Mucosa of stomach (tissue), 1 donor: Measurements from ENCODE around the gene DEFB121.
"Not testable (repeated sequence)": the region's sequence is repeated elsewhere in the genome, so short reads cannot be mapped to it uniquely, and the experiment has no call there.

Experiments
- H3K27me3 ChIP-seq: one replicate; pipeline ENCODE4 v1.7.0; 2013; ENCODE audit warnings: mild to moderate bottlenecking, low read length; ENCODE audit not compliant: control insufficient read depth, insufficient read depth
- H3K36me3 ChIP-seq: one replicate; pipeline ENCODE4 v1.7.0; 2013; ENCODE audit warnings: low read length; ENCODE audit not compliant: control insufficient read depth, insufficient read depth
- H3K4me1 ChIP-seq: one replicate; pipeline ENCODE4 v1.7.0; 2013; ENCODE audit warnings: mild to moderate bottlenecking, low read length; ENCODE audit not compliant: control insufficient read depth, insufficient read depth
- H3K4me3 ChIP-seq: one replicate; pipeline ENCODE4 v1.7.0; 2013; ENCODE audit warnings: low read length
- H3K9ac ChIP-seq: one replicate; pipeline ENCODE4 v1.7.0; 2013; ENCODE audit warnings: mild to moderate bottlenecking, low read length, moderate library complexity
- H3K9me3 ChIP-seq: one replicate; pipeline ENCODE4 v1.7.0; 2013; ENCODE audit warnings: mild to moderate bottlenecking, low read length, moderate library complexity; ENCODE audit not compliant: control insufficient read depth
- donor health status: Pancreatic carcinoma.

DEFB121 gene

GRCh38 chr20:31406115-31406514 lies at the start of gene DEFB121:
Gene DEFB121 (minus strand): TSS chr20:31406215. CDS start chr20:31406152, 63 bp downstream.
- Histone ChIP-seq H3K9ac (no peak within 1 kb of the TSS), H3K27me3 (no peaks in the 10 kb centered on the region), H3K4me1 (no peaks in the 10 kb centered on the region), H3K36me3 (no peaks in the 10 kb centered on the region), H3K9me3 (no peaks in the 10 kb centered on the region), H3K4me3 (no peak within 1 kb of the TSS)

- Histone ChIP-seq H3K4me3 (no peak overlapping the region), H3K9ac (no peak overlapping the region), H3K36me3 (no peaks in the 10 kb centered on the region), H3K9me3 (no peaks in the 10 kb centered on the region), H3K4me1 (no peaks in the 10 kb centered on the region), H3K27me3 (no peaks in the 10 kb centered on the region)
These were observed 48.3 kb upstream of the DEFB121 start for GRCh38 chr20:31454361-31454760.

- Histone ChIP-seq H3K9me3 (no peaks in the 10 kb centered on the region), H3K4me1 (no peaks in the 10 kb centered on the region), H3K27me3 (no peaks in the 10 kb centered on the region), H3K4me3 (no peak overlapping the region), H3K9ac (no peak overlapping the region), H3K36me3 (no peaks in the 10 kb centered on the region)
These were observed 46.6 kb upstream of the DEFB121 start for GRCh38 chr20:31452575-31452974.

- Histone ChIP-seq H3K27me3 (no peaks in the 10 kb centered on the region), H3K4me3 (no peak overlapping the region), H3K9me3 (no peaks in the 10 kb centered on the region), H3K9ac (no peak overlapping the region), H3K4me1 (no peaks in the 10 kb centered on the region), H3K36me3 (no peaks in the 10 kb centered on the region)
These were observed 43.7 kb upstream of the DEFB121 start for GRCh38 chr20:31449511-31450414.

- H3K4me1 ChIP-seq, result no peaks in the 10 kb centered on the region
- H3K36me3 ChIP-seq, result no peaks in the 10 kb centered on the region
- no peaks in the 10 kb centered on the region for H3K9me3 ChIP-seq
- no peak overlapping the region for H3K4me3 ChIP-seq
- H3K27me3 ChIP-seq, result no peaks in the 10 kb centered on the region
- H3K9ac ChIP-seq, result no peak overlapping the region
These were observed 40.2 kb upstream of the DEFB121 start for GRCh38 chr20:31446084-31446819.

GRCh38 chr20:31440012-31440659 lies 34.1 kb upstream of the DEFB121 start, which contains the start of gene DEFB123:
Gene DEFB123 (plus strand): TSS chr20:31440632. CDS start chr20:31440699, 67 bp downstream.
- H3K4me3 ChIP-seq, result no peak within 1 kb of the TSS
- no peak within 1 kb of the TSS for H3K9ac ChIP-seq
- H3K27me3 ChIP-seq, result no peaks in the 10 kb centered on the region
- no peaks in the 10 kb centered on the region for H3K4me1 ChIP-seq
- no peaks in the 10 kb centered on the region for H3K36me3 ChIP-seq
- no peaks in the 10 kb centered on the region for H3K9me3 ChIP-seq

- Histone ChIP-seq H3K9me3 (no peaks in the 10 kb centered on the region), H3K27me3 (no peaks in the 10 kb centered on the region), H3K4me1 (no peaks in the 10 kb centered on the region), H3K36me3 (no peaks in the 10 kb centered on the region), H3K4me3 (no peak overlapping the region), H3K9ac (no peak overlapping the region)
These were observed 24.6 kb upstream of the DEFB121 start for GRCh38 chr20:31430568-31431115.

GRCh38 chr20:31427576-31427975 lies 21.6 kb upstream of the DEFB121 start:
- H3K27me3 ChIP-seq, H3K4me1 ChIP-seq, H3K9ac ChIP-seq, H3K9me3 ChIP-seq, H3K36me3 ChIP-seq, H3K4me3 ChIP-seq: not testable (repeated sequence)

- H3K27me3 ChIP-seq, H3K4me1 ChIP-seq, H3K9ac ChIP-seq, H3K9me3 ChIP-seq, H3K36me3 ChIP-seq, H3K4me3 ChIP-seq: not testable (repeated sequence)
These were observed 21.0 kb upstream of the DEFB121 start for GRCh38 chr20:31426891-31427551.

GRCh38 chr20:31425797-31426196 lies 19.8 kb upstream of the DEFB121 start:
- H3K36me3 ChIP-seq, result no peaks in the 10 kb centered on the region
- H3K27me3 ChIP-seq, result no peaks in the 10 kb centered on the region
- no peaks in the 10 kb centered on the region for H3K9me3 ChIP-seq
- no peaks in the 10 kb centered on the region for H3K4me1 ChIP-seq
- no peak overlapping the region for H3K9ac ChIP-seq
- no peak overlapping the region for H3K4me3 ChIP-seq

GRCh38 chr20:31418307-31418706 lies 12.3 kb upstream of the DEFB121 start:
- H3K4me1 ChIP-seq, result no peaks in the 10 kb centered on the region
- H3K4me3 ChIP-seq, result no peak overlapping the region
- H3K27me3 ChIP-seq, result no peaks in the 10 kb centered on the region
- no peaks in the 10 kb centered on the region for H3K36me3 ChIP-seq
- no peak overlapping the region for H3K9ac ChIP-seq
- H3K9me3 ChIP-seq, result no peaks in the 10 kb centered on the region
